IgD-negative memory B cell (primary cell): Measurements from ENCODE around the gene ZCCHC9. TPM values are rescaled to one million over a fixed set of nuclear protein-coding genes. Genes with fewer than 3 reads are reported as not detected.

Source experiments
- H3K27ac Mint-ChIP-seq, 3 donors: one replicate each; pipeline ENCODE4 v1.8.0; 2020 to 2022; ENCODE audit warnings: mild to moderate bottlenecking in 3 of 3, mixed read lengths in 3 of 3, moderate library complexity in 1 of 3
- H3K27me3 Mint-ChIP-seq: one replicate; pipeline ENCODE4 v1.8.0; 2021; ENCODE audit warnings: mixed read lengths
- H3K36me3 Mint-ChIP-seq: one replicate; pipeline ENCODE4 v1.8.0; 2020; ENCODE audit warnings: mild to moderate bottlenecking, mixed read lengths
- H3K4me1 Mint-ChIP-seq, 3 donors: one replicate each; pipeline ENCODE4 v1.8.0; 2020 to 2022; ENCODE audit warnings: mixed read lengths in 3 of 3, mild to moderate bottlenecking in 1 of 3
- H3K4me3 Mint-ChIP-seq, 4 donors: one replicate each; pipeline ENCODE4 v1.8.0; 2020 to 2022; ENCODE audit warnings: mild to moderate bottlenecking in 4 of 4, mixed read lengths in 4 of 4, moderate library complexity in 3 of 4
- H3K9me3 Mint-ChIP-seq, 3 donors: one replicate each; pipeline ENCODE4 v1.8.0; 2020 to 2021; ENCODE audit warnings: mixed read lengths in 3 of 3, mild to moderate bottlenecking in 1 of 3
- polyA plus RNA-seq: library from polyadenylated mRNA; unstranded; fragments of 300-500 nt; fragmentation: Illumina TruSeq; gene quantifications from one replicate; pipeline ENCODE4 v1.2.3, GENCODE V29; 2021

ZCCHC9 gene
- polyA plus RNA-seq, 1 donor from 2014 or later, result 11.9 TPM

- Mint-ChIP-seq H3K4me3 (no peak overlapping the region), H3K27me3 (peaks cover 2% of the 10 kb centered on the region), H3K9me3 (no peaks in the 10 kb centered on the region), H3K27ac (no peak overlapping the region), H3K36me3 (no peaks in the 10 kb centered on the region), H3K4me1 (no peaks in the 10 kb centered on the region)
Observed at GRCh38 chr5:81359108-81359507, 57.7 kb downstream of the ZCCHC9 start.

- H3K27ac Mint-ChIP-seq, result no peak overlapping the region
- H3K4me1 Mint-ChIP-seq, result no peaks in the 10 kb centered on the region
- no peak overlapping the region for H3K4me3 Mint-ChIP-seq
- H3K9me3 Mint-ChIP-seq, result no peaks in the 10 kb centered on the region
- no peaks in the 10 kb centered on the region for H3K36me3 Mint-ChIP-seq
- peaks cover 2% of the 10 kb centered on the region for H3K27me3 Mint-ChIP-seq
Observed at GRCh38 chr5:81359881-81360280, 58.5 kb downstream of the ZCCHC9 start.

GRCh38 chr5:81360640-81361039, 59.3 kb downstream of the ZCCHC9 start:
- Mint-ChIP-seq H3K27ac (no peak overlapping the region), H3K4me1 (no peaks in the 10 kb centered on the region), H3K9me3 (no peaks in the 10 kb centered on the region), H3K4me3 (no peak overlapping the region), H3K36me3 (no peaks in the 10 kb centered on the region), H3K27me3 (peaks cover 5% of the 10 kb centered on the region)

DNA sequence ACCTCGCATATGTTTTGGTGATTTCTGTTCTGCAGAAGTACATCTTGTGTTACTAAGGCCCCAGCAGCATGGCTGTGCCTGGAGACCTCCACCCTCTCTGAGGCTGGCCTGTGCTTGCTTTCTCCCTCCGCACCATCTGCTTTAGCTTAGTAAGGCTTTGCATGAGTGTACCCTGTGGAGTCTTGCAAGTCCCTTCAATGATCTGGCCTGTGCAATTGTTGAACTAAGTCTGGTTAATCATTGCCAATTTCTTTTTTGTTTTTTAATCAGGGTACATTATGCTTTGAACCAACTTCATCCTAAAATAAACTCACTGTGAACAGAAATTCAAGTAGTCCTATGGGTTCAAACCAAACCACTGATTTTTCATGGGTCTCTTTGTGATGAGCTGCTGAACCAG, 60.2 kb downstream of the ZCCHC9 start:
- H3K4me1 Mint-ChIP-seq, result no peaks in the 10 kb centered on the region
- no peaks in the 10 kb centered on the region for H3K36me3 Mint-ChIP-seq
- H3K27me3 Mint-ChIP-seq, result peaks cover 5% of the 10 kb centered on the region
- no peaks in the 10 kb centered on the region for H3K9me3 Mint-ChIP-seq
- no peak overlapping the region for H3K4me3 Mint-ChIP-seq
- no peak overlapping the region for H3K27ac Mint-ChIP-seq

Other genes starting within 250 kb of the ZCCHC9 start
- not detected for gene CKMT2, start 68.3 kb upstream of the ZCCHC9 start, polyA plus RNA-seq
- gene ACOT12, start 92.5 kb downstream of the ZCCHC9 start, polyA plus RNA-seq, result not detected